GF-D8 (cell line): ENCODE results near the gene HNRNPF.
A peak's percentile ranks its signal among the peaks of the same experiment; 100 is the strongest.
"Not testable (repeated sequence)": the region's sequence is repeated elsewhere in the genome, so short reads cannot be mapped to it uniquely, and the experiment has no call there.

Experiments
- DNase-seq: peaks from one replicate; lab custom pipeline; 2025; lab: John Stamatoyannopoulos, UW

The HNRNPF gene

GRCh38 chr10:43396928-43397624, 11.9 kb downstream of the HNRNPF start:
- peak; percentile 91 for DNase-seq

GRCh38 chr10:43396061-43396927, 12.7 kb downstream of the HNRNPF start:
- no peak for DNase-seq

DNA sequence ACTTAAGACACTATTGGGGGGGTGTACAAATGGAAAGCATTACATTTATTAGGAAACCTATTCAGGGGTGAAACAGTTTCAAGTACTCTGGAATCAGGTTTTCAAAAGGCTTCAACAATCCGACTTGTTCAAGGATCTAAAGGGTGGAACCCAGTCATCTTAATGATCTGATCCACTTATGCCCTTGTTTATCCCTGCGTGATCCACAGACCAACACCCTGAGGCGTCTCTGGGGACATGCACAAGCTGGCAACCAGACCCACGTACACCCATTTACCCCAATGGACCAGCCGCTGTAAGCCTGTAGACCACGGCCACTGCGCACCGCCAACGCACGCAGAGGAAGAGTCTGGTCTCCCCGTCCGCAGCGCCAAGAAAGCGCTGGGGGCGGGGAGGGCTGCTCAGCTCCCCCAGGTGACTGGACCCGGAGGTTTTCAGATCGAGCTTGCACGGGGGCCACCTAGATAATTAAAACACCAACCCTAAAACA, 13.4 kb downstream of the HNRNPF start:
- DNase-seq = no peak

GRCh38 chr10:43394868-43395267, 14.1 kb downstream of the HNRNPF start:
- no peak for DNase-seq

DNA sequence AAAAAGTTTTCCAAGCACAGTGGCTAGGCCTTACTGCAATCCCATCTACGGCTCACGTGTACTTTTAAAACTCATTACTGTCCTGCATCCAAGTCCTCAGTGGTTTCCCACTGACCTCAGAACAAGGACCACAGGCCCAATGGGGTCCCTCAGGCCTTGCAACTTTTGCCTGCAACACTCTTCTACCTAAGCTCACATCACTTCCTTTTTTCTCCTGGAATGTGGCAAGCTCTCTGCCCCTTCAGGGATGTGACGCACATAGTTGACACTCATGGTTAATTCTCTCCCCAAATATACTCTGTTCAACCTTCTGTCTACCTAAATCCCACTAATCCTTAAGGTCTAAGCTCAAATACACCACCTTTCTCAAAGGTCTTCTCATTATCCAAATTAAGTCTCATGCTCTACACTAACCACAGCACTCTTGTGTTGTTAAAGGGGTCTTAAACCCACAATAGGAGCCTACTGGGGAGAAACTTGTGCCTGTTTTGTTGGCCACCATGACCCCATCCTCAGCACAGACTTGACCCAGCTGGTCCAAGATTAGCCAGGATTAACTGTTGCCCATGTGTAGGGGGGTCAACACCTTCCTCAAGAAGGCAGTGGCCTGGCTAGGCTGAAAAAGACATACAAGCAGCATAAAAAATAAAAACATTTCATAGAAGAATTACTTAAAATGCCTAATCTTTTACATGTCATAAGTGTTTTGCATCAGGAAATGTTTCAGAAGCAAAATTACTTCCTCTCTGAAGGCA, 15.2 kb downstream of the HNRNPF start:
- peak; percentile 16 for DNase-seq

DNA sequence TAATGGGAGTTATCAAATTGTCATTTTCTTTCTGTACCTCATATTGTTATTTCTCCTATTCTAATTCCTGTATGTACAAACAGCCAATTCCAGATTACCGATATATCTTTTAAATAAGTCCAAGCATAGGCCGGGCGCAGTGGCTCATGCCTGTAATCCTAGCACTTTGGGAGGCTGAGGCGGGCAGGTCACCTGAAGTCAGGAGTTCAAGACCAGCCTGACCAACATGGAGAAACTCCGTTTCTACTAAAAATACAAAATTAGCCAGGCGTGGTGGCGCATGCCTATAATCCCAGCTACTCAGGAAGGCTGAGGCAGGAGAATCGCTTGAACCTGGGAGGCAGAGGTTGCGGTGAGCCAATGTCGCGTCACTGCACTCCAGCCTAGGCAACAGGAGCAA, 15.8 kb downstream of the HNRNPF start:
- DNase-seq = not testable (repeated sequence)

DNA sequence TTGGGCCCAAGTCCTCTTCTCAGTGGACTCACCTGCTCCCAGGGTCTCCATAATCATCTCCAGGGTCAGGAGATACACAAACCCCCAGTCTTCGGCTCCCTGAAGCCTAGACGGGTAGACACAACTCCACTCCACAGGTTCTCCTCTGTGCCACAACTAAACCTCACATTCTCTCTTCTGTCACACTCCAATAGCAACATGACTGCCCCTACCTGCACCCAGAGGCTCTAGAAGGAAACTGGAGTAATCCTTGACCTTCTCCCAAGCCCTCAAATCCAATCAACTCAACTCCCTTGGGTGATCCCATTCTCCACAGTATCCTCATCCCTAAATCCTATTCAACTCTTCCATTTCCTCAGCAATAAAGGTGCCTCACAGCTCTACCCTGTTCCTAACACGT, 16.2 kb downstream of the HNRNPF start:
- DNase-seq = no peak

GRCh38 chr10:43391496-43391895, 17.5 kb downstream of the HNRNPF start:
- no peak for DNase-seq

- DNase-seq = no peak
Measured at GRCh38 chr10:43390759-43391158, 18.2 kb downstream of the HNRNPF start.

- no peak for DNase-seq
Measured at GRCh38 chr10:43390333-43390732, 18.7 kb downstream of the HNRNPF start.

DNA sequence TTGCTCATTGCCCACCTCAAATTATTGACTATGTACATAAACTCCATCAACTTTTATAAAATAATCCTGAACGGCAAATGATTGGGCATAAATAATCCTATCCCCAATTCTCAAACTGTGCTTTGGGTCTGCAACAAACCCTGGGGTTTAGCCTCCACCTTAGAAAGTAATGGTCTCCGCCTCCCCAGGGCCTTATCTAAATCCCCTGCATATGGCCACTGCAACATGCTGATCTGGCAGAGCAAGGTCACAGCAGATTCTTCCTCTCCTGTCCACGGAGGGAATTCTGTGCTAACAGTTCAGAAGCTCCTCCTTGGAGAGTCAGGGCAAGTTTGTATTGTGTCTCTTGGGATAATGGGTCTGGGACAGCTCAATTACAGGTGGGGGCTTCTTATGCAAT, 19.1 kb downstream of the HNRNPF start:
- DNase-seq = no peak

GRCh38 chr10:43387678-43388032, 21.3 kb downstream of the HNRNPF start:
- DNase-seq = no peak

DNA sequence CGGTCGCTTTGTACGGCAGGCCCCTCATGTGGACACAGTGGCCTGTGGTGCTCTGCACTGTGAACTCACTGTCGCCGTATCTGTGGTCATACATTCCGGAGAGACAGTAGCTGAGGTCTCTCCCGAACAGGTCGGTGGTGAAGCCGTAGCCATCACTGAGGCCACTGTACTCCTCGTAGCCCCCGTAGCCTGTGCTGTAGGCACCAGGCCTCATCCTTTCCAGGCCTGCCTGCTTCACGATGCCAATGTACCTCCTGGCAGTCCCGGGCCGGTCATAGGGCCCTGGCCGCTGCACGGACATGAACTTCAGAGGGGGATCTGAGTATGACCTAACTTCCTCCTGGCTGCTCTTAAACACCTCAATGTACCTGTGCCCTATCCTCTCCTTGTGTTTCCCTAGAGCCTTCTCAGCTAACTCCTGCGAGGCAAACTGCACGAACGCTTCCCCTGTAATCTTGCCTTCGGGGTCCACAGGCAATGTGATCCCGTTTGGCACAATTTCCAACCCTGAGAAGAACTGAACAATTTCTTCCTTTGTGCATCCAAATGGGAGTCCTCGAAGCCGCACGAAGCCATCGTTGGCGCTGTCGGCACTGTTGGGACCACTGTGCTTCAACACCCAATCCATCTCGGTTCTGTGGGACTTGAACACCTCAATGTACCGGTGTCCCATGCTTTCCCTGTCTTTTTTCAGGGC, 21.9 kb downstream of the HNRNPF start:
- DNase-seq = no peak

DNA sequence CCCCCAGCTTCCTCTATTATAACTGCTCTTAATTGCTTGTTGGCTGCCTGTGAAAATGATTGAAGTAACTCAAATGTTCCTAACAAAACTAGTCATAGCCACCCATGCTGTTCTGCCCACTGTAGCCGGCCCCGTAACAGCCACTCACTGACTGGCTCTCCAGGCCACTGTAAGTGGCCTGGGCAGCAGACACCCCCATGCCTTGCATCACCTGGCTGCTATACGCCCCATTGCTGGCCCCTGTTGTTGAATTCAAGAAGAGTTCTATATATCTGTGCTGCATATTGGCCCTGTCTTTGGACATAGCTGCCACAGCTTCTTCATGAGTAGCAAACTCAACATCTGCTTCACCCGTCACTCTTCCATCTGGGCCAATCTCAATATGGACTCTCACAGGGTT, 22.4 kb downstream of the HNRNPF start:
- no peak for DNase-seq

DNA sequence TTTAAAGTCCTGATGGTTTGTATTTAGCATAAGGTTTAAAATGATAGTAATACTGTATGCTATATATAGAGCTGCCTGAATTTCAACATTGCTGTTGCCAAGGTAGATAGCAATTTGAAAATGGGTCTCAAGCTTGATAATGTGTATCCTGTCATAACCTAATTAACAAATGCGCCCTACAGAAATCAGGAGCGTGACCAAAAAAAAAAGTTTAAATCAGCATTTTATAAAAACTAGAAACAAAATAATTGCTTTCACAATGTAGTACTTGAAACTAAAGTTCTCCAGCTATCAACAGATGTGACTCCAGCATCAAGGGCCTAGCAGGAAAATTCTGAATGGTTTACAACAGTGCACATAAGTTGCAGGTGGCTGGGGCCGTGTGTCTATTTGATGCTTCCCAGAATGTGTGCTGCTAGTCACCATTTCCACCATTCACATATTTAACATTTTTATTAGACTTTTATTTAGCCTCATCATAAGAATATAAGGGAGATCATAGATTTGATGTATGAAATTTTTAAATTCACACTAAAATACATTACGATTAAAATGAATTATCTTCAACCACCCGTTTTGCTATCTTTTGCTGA, 23.5 kb downstream of the HNRNPF start:
- DNase-seq = no peak

DNA sequence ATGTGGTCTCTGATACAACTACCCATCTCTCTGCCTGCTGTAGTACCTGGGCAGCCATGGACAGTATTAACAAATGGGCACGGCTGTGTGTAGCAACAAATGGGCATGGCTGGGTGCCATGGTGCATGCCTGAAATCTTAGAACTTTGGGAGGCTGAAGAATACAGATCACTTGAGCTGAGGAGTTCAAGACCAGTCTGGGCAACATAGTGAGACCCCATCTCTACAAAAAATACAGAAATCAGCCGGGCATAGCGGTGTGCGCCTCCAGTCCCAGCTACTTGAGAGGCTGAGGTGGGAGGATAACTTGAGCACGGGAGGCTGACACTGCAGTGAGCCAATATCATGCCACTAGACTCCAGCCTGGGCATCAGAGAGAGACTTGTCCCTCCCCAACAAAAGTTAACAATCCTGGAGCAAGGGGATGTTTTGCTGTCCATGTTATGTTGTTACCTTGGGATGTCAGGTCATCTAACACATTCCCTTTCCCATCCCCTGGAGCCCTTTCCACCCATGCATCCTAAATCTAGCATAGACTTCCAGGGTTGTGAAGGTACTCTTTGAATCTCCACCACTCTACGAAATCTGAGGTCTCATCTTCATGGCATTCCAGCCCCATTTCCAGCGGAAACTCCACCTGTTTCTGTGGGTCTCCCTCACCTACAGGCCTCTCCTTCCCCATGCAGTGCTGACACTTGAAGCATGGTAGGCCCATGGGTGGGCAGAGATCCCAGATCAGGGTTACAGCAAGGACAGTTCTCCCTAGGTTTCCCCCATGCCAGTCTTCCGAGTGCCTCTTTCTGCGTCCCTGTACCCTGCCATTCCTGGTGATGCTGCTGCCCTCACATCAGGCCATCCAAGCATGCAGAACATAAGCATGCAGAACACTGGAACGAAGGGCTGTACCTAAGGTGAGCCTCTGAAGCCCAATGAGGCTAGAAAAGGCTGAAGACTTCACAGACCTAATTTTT, 24.4 kb downstream of the HNRNPF start:
- DNase-seq = no peak

GRCh38 chr10:43383204-43383971, 25.6 kb downstream of the HNRNPF start:
- DNase-seq = no peak

GRCh38 chr10:43380610-43381222, 28.3 kb downstream of the HNRNPF start:
- DNase-seq = no peak

GRCh38 chr10:43377424-43377883, 31.5 kb downstream of the HNRNPF start:
- no peak for DNase-seq
